ENCODE results near the gene ALPP.
"Not testable (repeated sequence)": the region's sequence is repeated elsewhere in the genome, so short reads cannot be mapped to it uniquely, and the experiment has no call there.

ALPP gene

GRCh38 chr2:232341061-232341738 lies 37.4 kb upstream of the ALPP start:
- DNase-seq (ENCODE audit: low read depth in 2 of 2): no peak

GRCh38 chr2:232341739-232342126 lies 36.8 kb upstream of the ALPP start:
- DNase-seq (ENCODE audit: low read depth in 2 of 2): no peak

- DNase-seq (ENCODE audit: low read depth in 2 of 2): no peak
Measured at GRCh38 chr2:232342635-232343565, 35.7 kb upstream of the ALPP start.

- DNase-seq (ENCODE audit: low read depth in 2 of 2): no peak
Measured at GRCh38 chr2:232343821-232344220, 34.7 kb upstream of the ALPP start.

- DNase-seq (ENCODE audit: low read depth in 2 of 2): no peak
Measured at GRCh38 chr2:232345251-232345650, 33.3 kb upstream of the ALPP start.

- no peak for DNase-seq (ENCODE audit: low read depth in 2 of 2)
Measured at GRCh38 chr2:232347369-232347768, 31.2 kb upstream of the ALPP start.

GRCh38 chr2:232348936-232349335 lies 29.6 kb upstream of the ALPP start:
- no peak for DNase-seq (ENCODE audit: low read depth in 2 of 2)

- DNase-seq (ENCODE audit: low read depth in 2 of 2): no peak
Measured at GRCh38 chr2:232349546-232349945, 29.0 kb upstream of the ALPP start.

- DNase-seq (ENCODE audit: low read depth in 2 of 2): no peak
Measured at GRCh38 chr2:232349946-232350635, 28.5 kb upstream of the ALPP start.

- DNase-seq (ENCODE audit: low read depth in 2 of 2): no peak
Measured at GRCh38 chr2:232350804-232351685, 27.5 kb upstream of the ALPP start.

GRCh38 chr2:232351686-232352510 lies 26.7 kb upstream of the ALPP start:
- no peak for DNase-seq (ENCODE audit: low read depth in 2 of 2)

- no peak for DNase-seq (ENCODE audit: low read depth in 2 of 2)
Measured at GRCh38 chr2:232352511-232353091, 25.9 kb upstream of the ALPP start.

GRCh38 chr2:232353096-232353495 lies 25.5 kb upstream of the ALPP start:
- no peak for DNase-seq (ENCODE audit: low read depth in 2 of 2)

- no peak for DNase-seq (ENCODE audit: low read depth in 2 of 2)
Measured at GRCh38 chr2:232353660-232354059, 24.9 kb upstream of the ALPP start.

GRCh38 chr2:232354069-232354468 lies 24.5 kb upstream of the ALPP start:
- DNase-seq (ENCODE audit: low read depth in 2 of 2): no peak

GRCh38 chr2:232361646-232362045 lies 16.9 kb upstream of the ALPP start:
- DNase-seq (ENCODE audit: low read depth in 2 of 2): no peak

GRCh38 chr2:232362174-232362900 lies 16.2 kb upstream of the ALPP start:
- DNase-seq (ENCODE audit: low read depth in 2 of 2): no peak

- not testable (repeated sequence) for DNase-seq (ENCODE audit: low read depth in 2 of 2)
Measured at GRCh38 chr2:232363064-232363783, 15.3 kb upstream of the ALPP start.

Measured in stimulated activated CD4-positive, alpha-beta T cell treated with anti-CD3 and anti-CD28 coated beads, Interleukin-15, amount 100 ng/mL, for 48 hours (primary cell).